ENCODE results near the gene ZNF771.

ZNF771 gene

DNA sequence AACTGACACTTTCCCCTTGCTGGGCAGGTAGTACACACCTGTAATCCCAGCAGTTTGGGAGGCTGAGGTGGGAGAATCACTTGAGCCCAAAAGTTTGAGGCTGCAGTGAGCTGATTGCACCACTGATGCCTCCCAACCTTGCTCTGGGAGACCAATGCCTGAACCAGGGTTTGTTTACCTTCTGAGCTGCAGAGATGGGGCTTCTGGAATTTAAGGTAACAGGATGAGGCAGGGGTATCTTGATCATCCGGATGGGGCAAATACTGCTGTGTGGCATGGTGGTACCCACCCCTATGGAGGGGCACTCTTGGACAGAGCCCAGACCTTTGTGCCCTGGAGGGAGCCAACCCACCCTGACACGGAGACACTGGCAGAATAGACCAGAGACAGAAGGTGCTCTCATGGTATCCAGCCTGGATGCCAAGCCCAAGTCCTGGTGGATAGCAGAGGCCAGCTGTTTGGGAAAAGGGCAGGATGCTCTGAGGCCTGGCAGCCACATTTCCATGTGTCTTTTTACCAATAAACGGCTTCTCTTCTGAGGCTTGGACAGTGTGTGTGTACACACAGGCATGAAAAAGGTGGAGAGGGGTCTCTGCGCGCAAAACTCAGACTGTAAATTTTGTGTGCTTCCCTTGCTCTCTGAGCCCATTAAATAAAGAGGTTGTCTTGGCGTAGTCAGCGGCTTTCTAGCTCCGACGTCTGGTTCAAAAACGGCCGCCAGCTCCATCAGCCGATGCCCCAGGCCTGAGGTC, 7.8 kb upstream of the ZNF771 start:
- peak overlapping the region; percentile 55 for H3K4me3 ChIP-seq (ENCODE audit: low read depth, low read length)
- TF ChIP-seq, protein P1, sequence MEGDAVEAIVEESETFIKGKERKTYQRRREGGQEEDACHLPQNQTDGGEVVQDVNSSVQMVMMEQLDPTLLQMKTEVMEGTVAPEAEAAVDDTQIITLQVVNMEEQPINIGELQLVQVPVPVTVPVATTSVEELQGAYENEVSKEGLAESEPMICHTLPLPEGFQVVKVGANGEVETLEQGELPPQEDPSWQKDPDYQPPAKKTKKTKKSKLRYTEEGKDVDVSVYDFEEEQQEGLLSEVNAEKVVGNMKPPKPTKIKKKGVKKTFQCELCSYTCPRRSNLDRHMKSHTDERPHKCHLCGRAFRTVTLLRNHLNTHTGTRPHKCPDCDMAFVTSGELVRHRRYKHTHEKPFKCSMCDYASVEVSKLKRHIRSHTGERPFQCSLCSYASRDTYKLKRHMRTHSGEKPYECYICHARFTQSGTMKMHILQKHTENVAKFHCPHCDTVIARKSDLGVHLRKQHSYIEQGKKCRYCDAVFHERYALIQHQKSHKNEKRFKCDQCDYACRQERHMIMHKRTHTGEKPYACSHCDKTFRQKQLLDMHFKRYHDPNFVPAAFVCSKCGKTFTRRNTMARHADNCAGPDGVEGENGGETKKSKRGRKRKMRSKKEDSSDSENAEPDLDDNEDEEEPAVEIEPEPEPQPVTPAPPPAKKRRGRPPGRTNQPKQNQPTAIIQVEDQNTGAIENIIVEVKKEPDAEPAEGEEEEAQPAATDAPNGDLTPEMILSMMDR (conservative IDR thresholded peaks at IDR 0.05; ENCODE audit: low read depth, low read length): no peak
- no peak for DNase-seq (ENCODE audit: low read depth)

DNA sequence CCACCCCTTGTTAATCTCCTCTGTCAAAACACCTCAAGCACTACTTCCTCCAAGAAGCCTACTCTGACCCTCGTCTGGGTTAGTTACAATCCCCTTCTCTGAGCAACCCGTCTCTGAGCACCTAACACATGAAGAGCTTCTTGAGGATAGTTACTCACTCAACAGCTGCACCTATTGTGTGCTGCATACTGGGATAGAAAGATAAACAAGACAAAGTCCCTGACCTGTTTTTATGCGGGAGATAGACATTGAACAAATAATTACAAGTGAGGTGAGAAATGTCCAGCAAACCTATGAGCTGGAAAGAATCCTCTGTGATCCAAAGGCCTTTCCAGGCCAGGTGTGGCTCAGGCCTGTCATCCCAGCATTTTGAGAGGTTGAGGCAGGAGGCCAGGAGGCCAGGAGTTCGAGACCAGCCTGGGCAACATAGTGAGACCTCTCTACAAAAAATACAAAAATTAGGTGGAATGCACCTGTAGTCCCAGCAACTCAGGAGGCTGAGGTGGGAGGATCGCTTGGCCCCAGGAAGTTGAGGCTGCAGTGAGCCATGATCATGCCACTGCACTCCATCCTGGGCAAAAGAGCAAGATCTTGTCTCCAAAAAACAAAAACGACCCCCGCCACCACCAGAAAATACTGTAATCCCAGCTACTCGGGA, 5.5 kb upstream of the ZNF771 start:
- H3K4me3 ChIP-seq (ENCODE audit: low read depth, low read length): no peak overlapping the region
- TF ChIP-seq, protein P1 (conservative IDR thresholded peaks at IDR 0.05; ENCODE audit: low read depth, low read length): no peak
- DNase-seq (ENCODE audit: low read depth): no peak

DNA sequence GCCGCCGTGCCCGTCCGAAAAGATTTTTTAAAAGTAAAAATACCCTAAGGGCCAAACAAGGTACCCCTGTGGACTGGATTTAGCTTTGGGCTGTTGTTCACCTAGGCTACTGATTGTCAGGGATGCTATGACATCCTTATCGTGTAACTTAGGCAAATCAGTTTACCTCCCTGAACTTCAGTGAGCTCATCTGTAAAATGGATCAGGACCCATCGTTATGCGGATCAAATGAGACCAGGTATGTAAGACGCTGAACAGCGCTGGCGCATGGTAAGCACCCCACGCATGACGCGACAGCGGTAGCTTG, 658 bp upstream of the ZNF771 start:
- no peak for DNase-seq (ENCODE audit: low read depth)
- TF ChIP-seq, protein P1 (conservative IDR thresholded peaks at IDR 0.05; ENCODE audit: low read depth, low read length): no peak
- H3K4me3 ChIP-seq (ENCODE audit: low read depth, low read length): peak overlapping the region; percentile 86

DNA sequence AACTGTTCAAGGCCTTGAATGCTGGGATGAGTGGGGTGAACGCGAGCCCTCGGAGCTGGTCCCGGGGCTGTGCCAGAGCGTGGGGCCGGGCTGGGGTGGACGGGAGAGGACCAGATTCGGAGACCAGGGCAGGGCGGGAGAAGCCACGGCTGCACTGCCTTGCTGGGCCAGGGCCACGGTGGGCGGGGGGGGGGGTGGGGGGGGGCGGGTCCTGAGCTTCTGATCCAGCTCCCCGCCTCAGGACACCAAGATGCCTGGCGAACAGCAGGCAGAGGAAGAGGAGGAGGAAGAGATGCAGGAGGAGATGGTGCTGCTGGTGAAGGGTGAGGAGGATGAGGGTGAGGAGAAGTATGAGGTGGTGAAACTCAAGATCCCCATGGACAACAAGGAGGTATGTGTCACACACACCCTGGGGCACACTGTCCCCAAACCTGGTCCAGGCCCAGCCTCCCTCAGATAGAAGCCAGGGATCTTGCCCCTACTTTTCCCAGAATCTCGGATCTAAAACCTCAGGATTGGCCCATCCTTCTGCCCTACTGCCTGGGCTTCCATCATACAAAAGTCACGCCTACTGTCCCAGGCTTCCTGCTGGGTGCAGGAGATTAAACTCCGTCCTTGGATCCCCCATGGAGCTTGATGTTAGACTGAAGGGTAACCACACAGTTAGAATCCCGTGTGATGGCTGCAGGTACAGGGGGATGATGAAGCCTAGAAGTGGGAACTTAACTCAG, 563 bp downstream of the ZNF771 start:
- DNase-seq (ENCODE audit: low read depth): peak; percentile 52
- TF ChIP-seq, protein P1 (conservative IDR thresholded peaks at IDR 0.05; ENCODE audit: low read depth, low read length): no peak
- peak overlapping the region; percentile 86 for H3K4me3 ChIP-seq (ENCODE audit: low read depth, low read length)

DNA sequence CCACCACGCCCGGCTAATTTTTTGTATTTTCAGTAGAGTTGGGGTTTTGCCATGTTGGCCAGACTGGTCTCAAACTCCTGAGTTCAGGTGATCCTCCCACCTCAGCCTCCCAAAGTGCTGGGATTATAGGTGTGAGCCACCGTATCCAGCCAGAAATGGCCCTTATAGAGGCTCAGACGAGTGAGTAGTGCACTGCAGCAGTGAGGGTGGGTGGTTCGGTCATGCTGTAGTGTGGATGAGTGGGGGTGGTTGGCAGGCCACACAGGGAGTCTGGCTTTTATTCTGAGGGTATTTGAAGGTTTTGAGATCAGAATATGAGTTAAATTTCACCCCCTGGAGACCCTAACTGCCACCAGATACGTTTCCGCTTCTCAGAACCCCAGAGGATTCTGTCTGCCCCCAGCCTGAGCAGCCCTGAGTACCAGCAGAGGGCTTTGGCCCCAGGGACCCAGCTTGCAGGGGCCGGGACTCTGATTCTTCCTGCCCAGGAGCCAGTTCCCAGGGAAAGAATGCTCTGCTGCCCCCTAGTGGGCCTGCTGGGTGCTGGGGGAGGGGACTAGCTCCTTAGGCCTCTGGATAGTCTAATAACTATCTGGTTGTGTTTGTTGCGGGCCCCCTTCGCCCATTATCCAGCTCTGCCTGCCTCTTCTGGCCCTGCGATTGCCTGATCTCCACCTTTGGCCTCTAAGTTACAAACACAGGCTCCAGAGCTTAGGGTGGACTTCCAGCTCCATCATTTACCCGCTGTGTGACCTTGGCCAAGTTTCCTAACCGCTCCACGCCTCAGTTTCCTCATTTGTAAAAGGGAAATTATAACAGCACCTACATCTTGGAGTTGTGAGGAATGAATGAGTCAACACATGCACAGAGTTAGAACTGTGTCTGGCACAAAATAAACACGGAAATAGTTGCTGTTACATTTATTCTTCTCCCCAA, 2.0 kb downstream of the ZNF771 start:
- DNase-seq (ENCODE audit: low read depth): peak; percentile 88
- H3K4me3 ChIP-seq (ENCODE audit: low read depth, low read length): no peak overlapping the region
- TF ChIP-seq, protein P1 (conservative IDR thresholded peaks at IDR 0.05; ENCODE audit: low read depth, low read length): peak; percentile 97

DNA sequence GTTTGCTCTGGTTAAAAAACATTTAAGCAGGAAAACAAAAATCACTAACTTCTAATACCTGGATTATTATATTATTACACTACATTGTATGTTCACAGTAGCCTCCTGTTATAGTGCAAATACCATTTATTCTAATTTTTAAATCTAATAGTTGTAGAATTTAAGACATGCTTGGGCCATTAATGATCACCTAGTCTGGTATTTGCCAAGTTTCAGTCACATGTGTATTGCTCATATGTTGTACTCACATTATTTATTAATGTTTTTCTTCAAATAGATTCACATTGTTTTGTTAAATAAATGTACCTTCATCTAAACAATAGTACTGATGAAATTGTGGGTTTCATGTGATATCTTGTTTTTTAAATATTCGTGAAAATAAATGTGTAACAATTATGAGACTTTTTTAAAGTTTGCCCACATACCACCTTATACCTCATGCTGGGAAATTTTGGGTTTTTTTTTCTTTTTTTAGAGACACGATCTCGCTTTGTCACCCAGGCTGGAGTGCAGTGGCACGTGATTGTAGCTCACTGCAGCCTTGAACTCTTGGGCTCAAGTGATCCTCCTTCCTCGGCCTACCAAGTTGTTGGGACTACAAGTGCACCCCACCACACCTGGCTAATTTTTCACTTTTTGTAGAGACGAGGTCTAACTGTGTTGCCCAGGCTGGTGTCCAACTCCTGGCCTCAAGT, 5.9 kb downstream of the ZNF771 start:
- TF ChIP-seq, protein P1 (conservative IDR thresholded peaks at IDR 0.05; ENCODE audit: low read depth, low read length): no peak
- H3K4me3 ChIP-seq (ENCODE audit: low read depth, low read length): no peak overlapping the region
- no peak for DNase-seq (ENCODE audit: low read depth)
